ENCODE results near the gene C6. TPM values are rescaled to one million over a fixed set of nuclear protein-coding genes. Genes with fewer than 3 reads are reported as not detected.

Gene C6
- total and polyA plus RNA-seq, 9 of the 15 experiments (the other 6 are each of a cell fraction or from before 2014, with no cell fraction given), result 0.09 TPM; not detected in 8

GRCh38 chr5:41115281-41115680 lies 98.1 kb downstream of the C6 start (continued):
- TF ChIP-seq TEAD2 (tag; IDR thresholded peaks at IDR 0.05) (no peak), POU5F1 (IDR thresholded peaks at IDR 0.05; ENCODE audit: borderline replicate concordance, low read depth, low read length, partially characterized antibody) (no peak), TAF7 (tag; IDR thresholded peaks at IDR 0.05) (no peak)

GRCh38 chr5:41112486-41113455 lies 100.6 kb downstream of the C6 start:
- POLR2A ChIA-PET, result no interaction called here
- CTCF ChIA-PET (ENCODE audit: low intra/inter-chr PET ratio), result no interaction called here
- H3K9ac ChIP-seq (ENCODE audit: insufficient read depth in 1 of 2, low read depth in 2 of 2, low read length in 2 of 2), result no peak overlapping the region
- H2AFZ ChIP-seq (ENCODE audit: low read depth, low read length), result no peak overlapping the region
- H3K27ac ChIP-seq (ENCODE audit: extremely low read depth, low read depth, low read length), result no peak overlapping the region
- no peaks in the 10 kb centered on the region for H3K4me1 ChIP-seq (replicated peaks in 1 of 2; ENCODE audit: control insufficient read depth in 2 of 2, insufficient read depth in 2 of 2, low read length in 2 of 2)
- no peaks in the 10 kb centered on the region for H4K20me1 ChIP-seq (replicated peaks; ENCODE audit: control insufficient read depth, insufficient read depth, low read length)
- no peak for ATAC-seq
- no TSS peak for BruUV-seq (replicated peaks)
- no peak for FAIRE-seq
- no peaks in the 10 kb centered on the region for H3K27me3 ChIP-seq (ENCODE audit: control insufficient read depth in 2 of 2, insufficient read depth in 2 of 2, low read length in 2 of 2)
- no peak overlapping the region for H3K4me2 ChIP-seq (ENCODE audit: insufficient read depth, low read length)
- no peaks in the 10 kb centered on the region for H3K9me1 ChIP-seq (ENCODE audit: control insufficient read depth, insufficient read depth, low read length)
- TF ChIP-seq THRAP3 (IDR thresholded peaks at IDR 0.05; ENCODE audit: borderline replicate concordance) (no peak), CBX8 (IDR thresholded peaks at IDR 0.05; ENCODE audit: borderline replicate concordance, extremely low read depth, low read depth, low read length, poor library complexity, severe bottlenecking) (no peak), TCF15 (CRISPR knock-in tag; IDR thresholded peaks at IDR 0.05) (no peak), IRF9 (tag; IDR thresholded peaks at IDR 0.05) (no peak), HCFC1 (IDR thresholded peaks at IDR 0.05; ENCODE audit: low read depth, low read length) (no peak), MAFF (IDR thresholded peaks at IDR 0.05; ENCODE audit: low read length) (no peak), PTBP1 (IDR thresholded peaks at IDR 0.05; ENCODE audit: low read depth, low read length) (no peak), NR2F6 (CRISPR knock-in tag; IDR thresholded peaks at IDR 0.05) (no peak), HINFP (tag; conservative IDR thresholded peaks at IDR 0.05; ENCODE audit: low read depth) (no peak), ZKSCAN1 (IDR thresholded peaks at IDR 0.05; ENCODE audit: low read depth, low read length) (no peak)
- in situ Hi-C loops (cut with MboI), result no loop called here
- no peaks in the 10 kb centered on the region for H3K36me3 ChIP-seq (ENCODE audit: control insufficient read depth, insufficient read depth, low read length)
- H3K79me2 ChIP-seq (ENCODE audit: control insufficient read depth, insufficient read depth, low read length), result no peaks in the 10 kb centered on the region
- no peak for DNase-seq (ENCODE audit: extremely low read depth in 1 of 4, low spot score in 3 of 4)
- intact Hi-C loops (cut with micrococcal nuclease), result no loop called here
- 3% methylated on average over 2 of the region's 2 CpGs for WGBS (ENCODE audit: insufficient coverage, low coverage, missing lambda C conversion rate)
- H3K4me3 ChIP-seq, result no peak overlapping the region
- no peaks in the 10 kb centered on the region for H3K9me3 ChIP-seq (replicated peaks; ENCODE audit: control insufficient read depth, insufficient read depth, low read depth, low read length)
